ENCODE measurements around the gene CDH6.

Gene CDH6

GRCh38 chr5:31217446-31217845 lies 24.0 kb downstream of the CDH6 start:
- H3K27ac ChIP-seq = no peak overlapping the region
- H3K4me2 ChIP-seq = no peak overlapping the region
- H3K27me3 ChIP-seq = no peaks in the 10 kb centered on the region
- H4K20me1 ChIP-seq = no peaks in the 10 kb centered on the region
- H3K4me3 ChIP-seq = no peak overlapping the region
- no peaks in the 10 kb centered on the region for H3K36me3 ChIP-seq
- H3K9me3 ChIP-seq = no peaks in the 10 kb centered on the region
- H3K9ac ChIP-seq = no peak overlapping the region
- TF ChIP-seq Cebpa-rat (IDR thresholded peaks at IDR 0.05) = no peak
- H3K4me1 ChIP-seq = no peaks in the 10 kb centered on the region

DNA sequence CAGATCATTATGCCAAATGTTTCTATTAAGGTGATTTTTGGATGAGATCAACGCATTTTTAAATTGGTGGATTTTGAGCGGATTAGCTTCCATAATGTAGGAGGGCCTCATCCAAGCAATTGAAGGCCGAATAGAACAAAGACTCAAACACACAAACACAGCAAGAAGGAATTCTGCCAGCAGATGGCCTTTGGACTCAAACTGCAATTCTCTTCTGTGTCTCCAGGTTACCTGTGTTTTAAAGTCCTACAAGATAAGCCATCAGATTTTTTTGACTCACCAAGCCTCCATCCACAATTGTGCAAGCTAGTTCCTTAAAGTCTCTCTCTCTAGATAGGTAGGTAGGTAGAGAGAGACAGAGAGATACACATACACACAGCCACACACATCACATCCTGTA lies 25.5 kb downstream of the CDH6 start:
- Histone ChIP-seq H3K4me3 (no peak overlapping the region), H3K36me3 (no peaks in the 10 kb centered on the region), H3K9me3 (no peaks in the 10 kb centered on the region), H3K27me3 (no peaks in the 10 kb centered on the region), H3K4me1 (no peaks in the 10 kb centered on the region), H3K27ac (no peak overlapping the region), H3K9ac (no peak overlapping the region), H3K4me2 (no peak overlapping the region), H4K20me1 (no peaks in the 10 kb centered on the region)
- no peak for TF ChIP-seq Cebpa-rat (IDR thresholded peaks at IDR 0.05)

GRCh38 chr5:31221001-31221400 lies 27.5 kb downstream of the CDH6 start:
- H3K27me3 ChIP-seq = no peaks in the 10 kb centered on the region
- H3K9ac ChIP-seq = no peak overlapping the region
- no peak overlapping the region for H3K27ac ChIP-seq
- H3K4me3 ChIP-seq = no peak overlapping the region
- no peak overlapping the region for H3K4me2 ChIP-seq
- no peaks in the 10 kb centered on the region for H3K36me3 ChIP-seq
- no peaks in the 10 kb centered on the region for H3K4me1 ChIP-seq
- no peak for TF ChIP-seq Cebpa-rat (IDR thresholded peaks at IDR 0.05)
- no peaks in the 10 kb centered on the region for H3K9me3 ChIP-seq
- H4K20me1 ChIP-seq = no peaks in the 10 kb centered on the region

DNA sequence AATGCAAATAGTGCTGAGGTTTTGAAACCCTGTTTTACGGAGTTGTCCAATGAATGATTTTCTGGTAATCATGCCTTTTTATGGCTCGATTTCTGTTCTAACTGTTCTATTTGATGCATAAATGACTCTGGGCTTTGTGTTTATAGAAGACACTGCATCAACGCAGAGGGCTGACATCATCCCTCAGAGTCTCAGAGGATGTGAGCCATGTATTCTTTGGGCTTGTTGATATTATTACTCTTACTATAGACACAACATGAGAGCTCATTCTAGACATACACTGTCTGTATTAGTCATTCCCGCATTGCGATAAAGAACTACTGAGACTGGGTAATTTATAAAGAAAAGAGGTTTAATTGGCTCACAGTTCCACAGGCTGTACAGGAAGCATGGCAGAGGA lies 31.6 kb downstream of the CDH6 start:
- no peaks in the 10 kb centered on the region for H4K20me1 ChIP-seq
- no peaks in the 10 kb centered on the region for H3K27me3 ChIP-seq
- H3K36me3 ChIP-seq = no peaks in the 10 kb centered on the region
- no peak overlapping the region for H3K4me3 ChIP-seq
- no peaks in the 10 kb centered on the region for H3K4me1 ChIP-seq
- H3K9me3 ChIP-seq = no peaks in the 10 kb centered on the region
- H3K27ac ChIP-seq = no peak overlapping the region
- no peak overlapping the region for H3K4me2 ChIP-seq
- no peak overlapping the region for H3K9ac ChIP-seq
- TF ChIP-seq Cebpa-rat (IDR thresholded peaks at IDR 0.05) = no peak

DNA sequence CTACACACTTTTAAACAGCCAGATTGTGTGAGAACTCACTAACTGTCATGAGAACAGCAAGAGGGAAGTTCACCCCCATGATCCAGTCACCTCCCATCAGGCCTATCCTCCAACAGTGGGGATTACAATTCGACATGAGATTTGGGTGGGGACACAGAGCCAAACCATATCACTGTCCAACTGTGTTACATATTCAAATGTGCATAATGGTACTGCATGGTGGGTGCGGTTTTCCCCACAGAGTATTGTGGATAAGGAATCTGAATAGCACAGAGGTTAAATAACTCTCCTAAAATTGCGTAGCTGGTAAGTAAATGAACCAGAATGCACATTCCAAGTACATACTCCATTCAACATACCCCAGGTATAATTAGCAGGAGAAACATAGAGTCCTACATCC lies 32.1 kb downstream of the CDH6 start:
- no peaks in the 10 kb centered on the region for H3K27me3 ChIP-seq
- no peak overlapping the region for H3K9ac ChIP-seq
- no peak overlapping the region for H3K4me2 ChIP-seq
- H3K4me3 ChIP-seq = no peak overlapping the region
- no peaks in the 10 kb centered on the region for H3K4me1 ChIP-seq
- no peaks in the 10 kb centered on the region for H3K9me3 ChIP-seq
- H4K20me1 ChIP-seq = no peaks in the 10 kb centered on the region
- H3K36me3 ChIP-seq = no peaks in the 10 kb centered on the region
- no peak overlapping the region for H3K27ac ChIP-seq
- TF ChIP-seq Cebpa-rat (IDR thresholded peaks at IDR 0.05) = no peak

DNA sequence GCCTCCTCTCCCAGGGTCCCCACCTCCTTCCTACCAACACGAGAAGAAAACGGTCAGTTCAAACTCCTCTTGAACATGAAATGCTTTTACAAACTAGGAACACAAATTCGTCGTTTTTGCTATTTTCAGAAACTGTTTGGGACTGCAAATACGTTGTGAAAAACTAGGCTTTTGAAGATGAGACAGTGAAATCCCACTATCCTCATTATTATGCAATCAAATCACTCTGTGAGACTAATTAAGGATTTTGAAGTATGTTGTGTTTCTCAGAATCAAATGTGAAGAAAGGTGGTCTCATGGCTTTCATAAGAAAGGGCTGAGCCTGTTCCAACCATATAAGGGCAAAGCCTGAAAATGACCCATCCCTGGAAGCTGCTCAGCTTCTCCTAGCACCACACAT lies 33.2 kb downstream of the CDH6 start:
- H3K27ac ChIP-seq = no peak overlapping the region

GRCh38 chr5:31229266-31229665 lies 35.8 kb downstream of the CDH6 start:
- no peak for TF ChIP-seq Cebpa-rat (IDR thresholded peaks at IDR 0.05)
- no peaks in the 10 kb centered on the region for H3K27me3 ChIP-seq
- no peaks in the 10 kb centered on the region for H4K20me1 ChIP-seq
- H3K27ac ChIP-seq = no peak overlapping the region
- H3K4me2 ChIP-seq = no peak overlapping the region
- H3K9ac ChIP-seq = no peak overlapping the region
- H3K36me3 ChIP-seq = no peaks in the 10 kb centered on the region
- H3K4me1 ChIP-seq = no peaks in the 10 kb centered on the region
- H3K4me3 ChIP-seq = no peak overlapping the region
- H3K9me3 ChIP-seq = no peaks in the 10 kb centered on the region

More for the DNA sequence above, 33.2 kb downstream of the CDH6 start:
- Histone ChIP-seq H3K9me3 (no peaks in the 10 kb centered on the region), H3K4me2 (no peak overlapping the region), H3K36me3 (no peaks in the 10 kb centered on the region), H3K4me1 (no peaks in the 10 kb centered on the region), H4K20me1 (no peaks in the 10 kb centered on the region), H3K9ac (no peak overlapping the region), H3K27me3 (no peaks in the 10 kb centered on the region), H3K4me3 (no peak overlapping the region)
- TF ChIP-seq Cebpa-rat (IDR thresholded peaks at IDR 0.05) = no peak

- no peaks in the 10 kb centered on the region for H3K27me3 ChIP-seq
- no peak overlapping the region for H3K4me3 ChIP-seq
- peaks cover 8% of the 10 kb centered on the region for H3K4me1 ChIP-seq
- H3K27ac ChIP-seq = no peak overlapping the region
- no peaks in the 10 kb centered on the region for H4K20me1 ChIP-seq
- no peaks in the 10 kb centered on the region for H3K9me3 ChIP-seq
- H3K4me2 ChIP-seq = no peak overlapping the region
- H3K9ac ChIP-seq = no peak overlapping the region
- TF ChIP-seq Cebpa-rat (IDR thresholded peaks at IDR 0.05) = no peak
- no peaks in the 10 kb centered on the region for H3K36me3 ChIP-seq
These were observed 37.8 kb downstream of the CDH6 start for GRCh38 chr5:31231177-31231838.

- Histone ChIP-seq H3K27ac (no peak overlapping the region), H4K20me1 (no peaks in the 10 kb centered on the region), H3K4me3 (no peak overlapping the region), H3K9me3 (no peaks in the 10 kb centered on the region), H3K9ac (no peak overlapping the region), H3K4me1 (peaks cover 8% of the 10 kb centered on the region), H3K4me2 (no peak overlapping the region), H3K27me3 (no peaks in the 10 kb centered on the region), H3K36me3 (no peaks in the 10 kb centered on the region)
- no peak for TF ChIP-seq Cebpa-rat (IDR thresholded peaks at IDR 0.05)
These were observed 38.9 kb downstream of the CDH6 start for GRCh38 chr5:31232273-31232888.

- H3K36me3 ChIP-seq = no peaks in the 10 kb centered on the region
- TF ChIP-seq Cebpa-rat (IDR thresholded peaks at IDR 0.05) = no peak
- no peaks in the 10 kb centered on the region for H3K27me3 ChIP-seq
These were observed 41.9 kb downstream of the CDH6 start for GRCh38 chr5:31235381-31235780.

More at GRCh38 chr5:31235381-31235780, 41.9 kb downstream of the CDH6 start:
- H3K4me2 ChIP-seq = no peak overlapping the region
- H3K9ac ChIP-seq = no peak overlapping the region
- no peak overlapping the region for H3K4me3 ChIP-seq
- no peaks in the 10 kb centered on the region for H3K9me3 ChIP-seq
- H4K20me1 ChIP-seq = no peaks in the 10 kb centered on the region
- no peak overlapping the region for H3K27ac ChIP-seq
- peaks cover 8% of the 10 kb centered on the region for H3K4me1 ChIP-seq

Data from BLaER1 (cell line).